ENCODE data around the gene TRIP4.
"Not testable (repeated sequence)": the region's sequence is repeated elsewhere in the genome, so short reads cannot be mapped to it uniquely, and the experiment has no call there.

TRIP4 gene

GRCh38 chr15:64485796-64486195 is 98.2 kb downstream of the TRIP4 start:
- no peak for DNase-seq (ENCODE audit: low read depth in 3 of 3, low spot score in 1 of 3)

- no peak for DNase-seq (ENCODE audit: low read depth in 3 of 3, low spot score in 1 of 3)
Observed at GRCh38 chr15:64490598-64491259, 103.1 kb downstream of the TRIP4 start.

- DNase-seq (ENCODE audit: low read depth in 3 of 3, low spot score in 1 of 3) = no peak
Observed at GRCh38 chr15:64493641-64494040, 106.0 kb downstream of the TRIP4 start.

- DNase-seq (ENCODE audit: low read depth in 3 of 3, low spot score in 1 of 3) = not testable (repeated sequence)
Observed at GRCh38 chr15:64495968-64496367, 108.3 kb downstream of the TRIP4 start.

GRCh38 chr15:64500695-64501395 is 113.2 kb downstream of the TRIP4 start:
- no peak for DNase-seq (ENCODE audit: low read depth in 3 of 3, low spot score in 1 of 3)

GRCh38 chr15:64501396-64501715 is 113.7 kb downstream of the TRIP4 start:
- no peak for DNase-seq (ENCODE audit: low read depth in 3 of 3, low spot score in 1 of 3)

- DNase-seq (ENCODE audit: low read depth in 3 of 3, low spot score in 1 of 3) = no peak
Observed at GRCh38 chr15:64502151-64502550, 114.5 kb downstream of the TRIP4 start.

- no peak for DNase-seq (ENCODE audit: low read depth in 3 of 3, low spot score in 1 of 3)
Observed at GRCh38 chr15:64502551-64502950, 114.9 kb downstream of the TRIP4 start.

GRCh38 chr15:64503197-64503596 is 115.6 kb downstream of the TRIP4 start:
- no peak for DNase-seq (ENCODE audit: low read depth in 3 of 3, low spot score in 1 of 3)

GRCh38 chr15:64503640-64504039 is 116.0 kb downstream of the TRIP4 start:
- no peak for DNase-seq (ENCODE audit: low read depth in 3 of 3, low spot score in 1 of 3)
